Measurements from ENCODE around the gene DLGAP5.

Gene DLGAP5, protein sequence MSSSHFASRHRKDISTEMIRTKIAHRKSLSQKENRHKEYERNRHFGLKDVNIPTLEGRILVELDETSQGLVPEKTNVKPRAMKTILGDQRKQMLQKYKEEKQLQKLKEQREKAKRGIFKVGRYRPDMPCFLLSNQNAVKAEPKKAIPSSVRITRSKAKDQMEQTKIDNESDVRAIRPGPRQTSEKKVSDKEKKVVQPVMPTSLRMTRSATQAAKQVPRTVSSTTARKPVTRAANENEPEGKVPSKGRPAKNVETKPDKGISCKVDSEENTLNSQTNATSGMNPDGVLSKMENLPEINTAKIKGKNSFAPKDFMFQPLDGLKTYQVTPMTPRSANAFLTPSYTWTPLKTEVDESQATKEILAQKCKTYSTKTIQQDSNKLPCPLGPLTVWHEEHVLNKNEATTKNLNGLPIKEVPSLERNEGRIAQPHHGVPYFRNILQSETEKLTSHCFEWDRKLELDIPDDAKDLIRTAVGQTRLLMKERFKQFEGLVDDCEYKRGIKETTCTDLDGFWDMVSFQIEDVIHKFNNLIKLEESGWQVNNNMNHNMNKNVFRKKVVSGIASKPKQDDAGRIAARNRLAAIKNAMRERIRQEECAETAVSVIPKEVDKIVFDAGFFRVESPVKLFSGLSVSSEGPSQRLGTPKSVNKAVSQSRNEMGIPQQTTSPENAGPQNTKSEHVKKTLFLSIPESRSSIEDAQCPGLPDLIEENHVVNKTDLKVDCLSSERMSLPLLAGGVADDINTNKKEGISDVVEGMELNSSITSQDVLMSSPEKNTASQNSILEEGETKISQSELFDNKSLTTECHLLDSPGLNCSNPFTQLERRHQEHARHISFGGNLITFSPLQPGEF

DNA sequence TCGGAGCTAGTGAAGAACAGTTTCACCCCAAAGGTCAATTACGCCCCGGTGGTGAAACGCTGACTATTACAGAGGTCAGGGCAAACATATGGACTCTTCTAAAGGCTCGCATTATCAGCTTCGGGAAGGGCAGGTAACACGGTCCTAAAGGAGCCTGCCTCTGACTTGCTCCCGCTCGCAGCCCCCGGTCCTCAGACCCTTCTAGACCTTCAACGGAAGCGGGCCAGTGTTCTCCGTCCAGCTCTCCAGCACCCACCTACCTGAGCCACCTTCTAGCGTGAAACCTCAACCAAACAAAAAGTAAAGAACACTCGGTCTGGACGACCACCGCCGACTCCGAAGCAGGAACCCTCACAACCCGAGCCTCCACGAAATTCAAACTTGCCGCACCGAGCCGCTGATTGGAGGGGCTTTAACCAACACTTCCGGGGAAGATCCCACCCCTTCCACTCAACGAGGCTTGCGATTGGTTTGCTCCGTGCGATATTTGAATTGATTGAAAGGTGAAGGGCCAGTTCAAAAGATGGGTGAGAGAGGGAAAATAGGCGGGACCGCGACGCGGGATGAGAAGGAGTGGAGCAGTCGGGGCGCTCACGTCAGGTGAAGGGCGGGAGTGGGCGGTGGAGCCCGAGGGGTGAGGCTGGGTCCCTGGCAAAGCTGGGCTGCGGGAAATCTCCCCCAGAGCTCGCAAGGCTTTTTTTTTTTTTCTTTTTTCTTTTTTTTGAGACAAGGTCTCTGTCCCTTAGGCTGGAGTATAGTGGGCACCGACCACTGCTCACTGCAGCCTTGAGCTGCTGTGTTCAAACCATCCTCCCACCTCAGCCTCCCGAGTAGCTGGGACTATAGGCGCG, at the start of gene DLGAP5:
Gene DLGAP5, minus strand, starts transcription at position 383 of the 851 bp plus-strand sequence. CDS start 2,406 bp downstream, outside the sequence.
- DNase-seq (ENCODE audit: low spot score), result peak; percentile 92
- TF ChIP-seq, protein P1, sequence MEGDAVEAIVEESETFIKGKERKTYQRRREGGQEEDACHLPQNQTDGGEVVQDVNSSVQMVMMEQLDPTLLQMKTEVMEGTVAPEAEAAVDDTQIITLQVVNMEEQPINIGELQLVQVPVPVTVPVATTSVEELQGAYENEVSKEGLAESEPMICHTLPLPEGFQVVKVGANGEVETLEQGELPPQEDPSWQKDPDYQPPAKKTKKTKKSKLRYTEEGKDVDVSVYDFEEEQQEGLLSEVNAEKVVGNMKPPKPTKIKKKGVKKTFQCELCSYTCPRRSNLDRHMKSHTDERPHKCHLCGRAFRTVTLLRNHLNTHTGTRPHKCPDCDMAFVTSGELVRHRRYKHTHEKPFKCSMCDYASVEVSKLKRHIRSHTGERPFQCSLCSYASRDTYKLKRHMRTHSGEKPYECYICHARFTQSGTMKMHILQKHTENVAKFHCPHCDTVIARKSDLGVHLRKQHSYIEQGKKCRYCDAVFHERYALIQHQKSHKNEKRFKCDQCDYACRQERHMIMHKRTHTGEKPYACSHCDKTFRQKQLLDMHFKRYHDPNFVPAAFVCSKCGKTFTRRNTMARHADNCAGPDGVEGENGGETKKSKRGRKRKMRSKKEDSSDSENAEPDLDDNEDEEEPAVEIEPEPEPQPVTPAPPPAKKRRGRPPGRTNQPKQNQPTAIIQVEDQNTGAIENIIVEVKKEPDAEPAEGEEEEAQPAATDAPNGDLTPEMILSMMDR (IDR thresholded peaks at IDR 0.05; ENCODE audit: extremely low read depth, missing control alignments), result no peak

DNA sequence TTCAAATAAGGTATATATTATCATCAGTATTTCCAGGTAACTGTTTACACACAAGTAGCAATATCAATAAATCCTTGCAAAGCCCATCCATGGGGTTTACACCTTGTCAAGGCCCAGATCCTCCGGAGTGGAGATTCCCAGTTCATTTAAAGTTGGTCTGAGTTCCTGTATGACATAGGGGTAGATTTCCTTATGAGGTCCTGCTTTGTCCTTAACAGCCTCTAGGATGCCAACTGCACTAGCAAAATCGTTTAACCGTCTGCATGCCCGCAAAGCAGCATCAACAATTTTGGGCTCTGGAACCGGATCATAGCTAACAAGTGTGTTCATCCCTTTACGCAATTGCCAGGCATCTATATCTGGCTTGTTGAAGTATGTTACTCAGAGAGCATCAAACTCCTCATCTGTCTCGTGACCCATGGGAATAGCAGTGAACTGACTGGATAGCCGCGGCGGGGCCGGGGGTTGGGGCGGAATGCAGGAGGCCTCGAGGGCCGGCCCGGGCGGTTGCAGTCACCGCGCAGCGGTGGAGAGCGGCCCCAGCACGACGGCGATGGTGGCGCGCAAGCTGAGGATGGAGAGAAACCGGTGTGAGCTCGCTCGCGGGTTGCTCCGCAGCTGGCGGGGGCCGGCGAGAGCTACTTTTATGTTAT, 49.3 kb upstream of the DLGAP5 start:
- DNase-seq (ENCODE audit: low spot score), result no peak
- TF ChIP-seq, protein P1 (IDR thresholded peaks at IDR 0.05; ENCODE audit: extremely low read depth, missing control alignments), result no peak

DNA sequence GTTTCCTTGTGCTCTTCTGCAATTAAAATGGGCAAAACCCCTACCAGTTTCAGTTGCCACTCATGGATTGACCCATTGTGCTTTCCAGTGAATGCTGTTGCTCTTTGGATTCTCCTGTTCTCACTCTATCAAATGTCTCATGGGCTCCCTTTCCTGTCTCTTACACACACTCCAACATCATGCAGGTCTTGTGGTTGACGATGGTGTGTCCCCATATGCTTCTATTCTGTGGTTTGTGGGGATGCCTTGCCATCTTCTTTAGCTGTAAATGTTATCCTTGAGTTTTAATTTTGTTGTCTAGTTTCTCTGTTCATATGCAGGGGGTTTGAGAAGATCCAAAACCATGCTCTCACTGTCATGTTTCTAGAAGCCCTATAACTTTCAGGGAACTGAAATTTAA, 47.9 kb upstream of the DLGAP5 start:
- DNase-seq (ENCODE audit: low spot score), result no peak
- TF ChIP-seq, protein P1 (IDR thresholded peaks at IDR 0.05; ENCODE audit: extremely low read depth, missing control alignments), result no peak

DNA sequence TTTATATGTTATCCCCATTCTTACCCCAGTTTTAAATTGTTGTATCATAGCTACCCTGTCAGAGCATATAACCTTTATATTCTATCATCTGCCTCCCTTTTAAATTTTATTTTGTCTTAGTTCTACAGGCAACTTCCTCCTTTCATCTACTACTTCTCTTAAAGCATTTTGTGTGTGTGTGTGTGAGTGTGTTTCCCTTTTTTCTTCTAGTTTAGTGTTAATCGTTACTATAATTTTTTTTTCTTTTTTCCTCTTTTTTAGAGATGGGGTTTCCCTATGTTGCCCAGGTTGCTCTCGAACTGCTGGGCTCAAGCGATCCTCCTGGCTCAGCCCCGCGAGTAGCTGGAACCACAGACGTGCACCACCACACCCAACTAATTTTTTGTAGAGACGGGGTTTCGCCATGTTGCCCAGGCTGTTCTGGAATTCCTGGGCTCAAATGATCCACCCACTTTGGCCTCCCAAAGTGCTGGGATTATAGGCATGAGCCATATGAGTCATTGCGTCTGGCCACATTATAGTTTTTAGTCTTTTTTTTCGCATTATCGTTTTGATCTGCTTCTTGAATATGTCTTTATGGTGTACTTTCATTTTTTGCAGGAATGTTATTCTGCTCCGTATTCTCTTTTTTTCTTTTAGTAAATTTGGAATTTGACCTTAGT, 46.8 kb upstream of the DLGAP5 start:
- DNase-seq (ENCODE audit: low spot score), result no peak
- TF ChIP-seq, protein P1 (IDR thresholded peaks at IDR 0.05; ENCODE audit: extremely low read depth, missing control alignments), result no peak

DNA sequence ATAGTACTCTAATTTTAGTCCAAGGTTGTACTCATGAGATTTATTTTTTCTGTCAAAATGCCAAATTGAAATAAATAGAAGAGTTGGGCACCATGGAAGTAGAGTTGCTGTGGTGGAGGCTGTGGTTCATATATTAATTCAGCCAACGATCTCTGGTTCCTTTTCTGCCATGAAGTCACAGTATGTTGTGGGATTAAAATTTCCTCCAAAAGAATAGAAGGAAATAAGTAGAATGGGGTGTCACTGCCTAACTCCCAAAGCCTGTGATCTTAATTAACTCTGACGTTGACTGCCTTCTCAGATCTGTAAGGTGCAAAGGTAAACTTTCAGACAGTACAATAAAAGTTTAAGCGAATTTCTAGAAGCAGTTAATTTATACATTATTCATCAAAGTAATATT, 42.2 kb upstream of the DLGAP5 start:
- DNase-seq (ENCODE audit: low spot score), result no peak
- TF ChIP-seq, protein P1 (IDR thresholded peaks at IDR 0.05; ENCODE audit: extremely low read depth, missing control alignments), result no peak

DNA sequence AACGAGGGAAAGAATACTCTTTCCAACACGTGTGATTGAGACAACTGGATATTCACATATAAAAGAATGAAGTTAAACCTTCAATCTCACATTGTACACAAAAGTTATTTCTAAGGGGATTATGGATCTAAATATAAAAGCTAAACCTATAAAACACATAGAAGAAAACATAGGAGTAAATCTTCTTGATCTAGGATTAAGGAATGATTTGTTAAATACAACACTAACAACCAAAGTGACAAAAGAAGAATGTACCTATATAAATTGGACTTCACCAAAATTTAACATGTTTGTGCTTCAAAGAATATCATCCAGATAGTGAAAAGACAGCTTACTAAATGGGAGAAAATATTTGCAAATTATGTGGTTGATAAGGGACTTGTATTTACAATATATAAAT, 36.9 kb upstream of the DLGAP5 start:
- TF ChIP-seq, protein P1 (IDR thresholded peaks at IDR 0.05; ENCODE audit: extremely low read depth, missing control alignments), result no peak
- no peak for DNase-seq (ENCODE audit: low spot score)

Measured in GM20000 (cell line).